Mucosa of stomach (tissue), 1 donor: ENCODE data around the gene AMDHD1.

Experiments
- H3K27me3 ChIP-seq: one replicate; pipeline ENCODE4 v1.7.0; 2013; ENCODE audit warnings: mild to moderate bottlenecking, low read length; ENCODE audit not compliant: control insufficient read depth, insufficient read depth
- H3K36me3 ChIP-seq: one replicate; pipeline ENCODE4 v1.7.0; 2013; ENCODE audit warnings: low read length; ENCODE audit not compliant: control insufficient read depth, insufficient read depth
- H3K4me1 ChIP-seq: one replicate; pipeline ENCODE4 v1.7.0; 2013; ENCODE audit warnings: mild to moderate bottlenecking, low read length; ENCODE audit not compliant: control insufficient read depth, insufficient read depth
- H3K4me3 ChIP-seq: one replicate; pipeline ENCODE4 v1.7.0; 2013; ENCODE audit warnings: low read length
- H3K9ac ChIP-seq: one replicate; pipeline ENCODE4 v1.7.0; 2013; ENCODE audit warnings: mild to moderate bottlenecking, low read length, moderate library complexity
- H3K9me3 ChIP-seq: one replicate; pipeline ENCODE4 v1.7.0; 2013; ENCODE audit warnings: mild to moderate bottlenecking, low read length, moderate library complexity; ENCODE audit not compliant: control insufficient read depth
- donor health status: Pancreatic carcinoma.

Gene AMDHD1

GRCh38 chr12:95944108-95944704 is 1.1 kb downstream of the AMDHD1 start:
- Histone ChIP-seq H3K27me3 (peaks cover 5% of the 10 kb centered on the region), H3K4me3 (no peak overlapping the region), H3K9ac (no peak overlapping the region), H3K36me3 (no peaks in the 10 kb centered on the region), H3K4me1 (peaks cover 9% of the 10 kb centered on the region), H3K9me3 (no peaks in the 10 kb centered on the region)

DNA sequence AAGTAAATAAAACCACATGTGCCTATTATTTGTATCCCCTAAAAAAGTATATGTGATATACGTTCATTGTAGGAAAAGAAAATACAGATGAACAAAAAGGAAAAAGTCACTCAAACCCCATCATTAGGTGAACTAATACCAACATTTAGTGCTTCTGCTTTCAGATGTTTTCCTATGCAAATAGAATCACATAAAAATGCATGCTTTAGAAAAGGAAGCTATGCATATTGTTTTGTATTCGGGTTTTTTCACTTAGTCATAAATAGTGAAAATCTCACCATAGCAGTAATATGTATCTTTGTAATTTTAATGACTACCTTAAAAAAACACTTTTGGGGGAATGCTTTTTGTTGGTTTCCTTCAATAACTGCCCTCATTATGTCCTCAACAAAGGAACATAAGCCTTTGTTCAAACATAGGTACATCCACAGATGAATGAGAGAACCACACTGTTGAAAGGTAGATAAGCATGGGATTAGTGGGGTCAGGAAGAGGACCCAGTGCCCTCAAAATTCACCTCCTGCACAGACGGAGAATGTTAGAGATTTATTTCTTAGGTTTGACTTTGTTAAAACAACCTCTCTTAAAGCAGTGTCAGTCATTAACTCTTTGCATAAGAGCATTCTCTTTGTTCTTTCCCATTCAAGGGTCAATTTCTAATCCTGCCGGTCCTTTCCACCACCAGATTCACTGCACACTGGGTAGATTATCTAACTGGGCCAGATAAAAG is 6.5 kb downstream of the AMDHD1 start:
- Histone ChIP-seq H3K4me3 (no peak overlapping the region), H3K9ac (no peak overlapping the region), H3K27me3 (no peaks in the 10 kb centered on the region), H3K4me1 (no peaks in the 10 kb centered on the region), H3K36me3 (no peaks in the 10 kb centered on the region), H3K9me3 (no peaks in the 10 kb centered on the region)

GRCh38 chr12:95951515-95951914 is 8.4 kb downstream of the AMDHD1 start:
- H3K27me3 ChIP-seq: no peaks in the 10 kb centered on the region
- no peaks in the 10 kb centered on the region for H3K9me3 ChIP-seq
- H3K4me1 ChIP-seq: no peaks in the 10 kb centered on the region
- no peak overlapping the region for H3K4me3 ChIP-seq
- H3K36me3 ChIP-seq: no peaks in the 10 kb centered on the region
- H3K9ac ChIP-seq: no peak overlapping the region

DNA sequence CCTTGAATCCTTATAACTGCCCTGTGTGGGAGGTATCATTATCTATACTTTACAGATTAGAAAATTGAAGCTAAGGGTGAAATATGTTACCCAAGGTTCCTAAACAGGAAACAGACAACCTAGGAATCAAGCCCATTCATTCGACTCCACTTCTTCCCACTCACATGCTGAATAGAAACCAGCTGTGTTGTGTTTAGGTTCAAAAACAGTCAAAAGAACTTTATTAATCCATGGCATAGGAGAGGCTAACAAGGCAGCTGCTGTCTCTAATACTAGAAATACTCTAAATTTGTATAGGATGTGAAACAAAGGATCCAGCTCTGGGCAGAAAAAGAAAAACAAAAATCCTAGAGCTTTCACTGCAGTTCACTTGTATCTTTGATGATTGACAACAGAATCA is 9.9 kb downstream of the AMDHD1 start:
- H3K27me3 ChIP-seq: no peaks in the 10 kb centered on the region
- no peak overlapping the region for H3K9ac ChIP-seq
- no peak overlapping the region for H3K4me3 ChIP-seq
- H3K4me1 ChIP-seq: no peaks in the 10 kb centered on the region
- no peaks in the 10 kb centered on the region for H3K36me3 ChIP-seq
- no peaks in the 10 kb centered on the region for H3K9me3 ChIP-seq

- Histone ChIP-seq H3K4me1 (no peaks in the 10 kb centered on the region), H3K9me3 (no peaks in the 10 kb centered on the region), H3K36me3 (no peaks in the 10 kb centered on the region), H3K27me3 (no peaks in the 10 kb centered on the region), H3K4me3 (no peak overlapping the region), H3K9ac (no peak overlapping the region)
Measured at GRCh38 chr12:95955549-95956159, 12.5 kb downstream of the AMDHD1 start.

- no peaks in the 10 kb centered on the region for H3K36me3 ChIP-seq
- H3K9me3 ChIP-seq: no peaks in the 10 kb centered on the region
- H3K4me1 ChIP-seq: no peaks in the 10 kb centered on the region
- no peak overlapping the region for H3K9ac ChIP-seq
- H3K27me3 ChIP-seq: no peaks in the 10 kb centered on the region
- no peak overlapping the region for H3K4me3 ChIP-seq
Measured at GRCh38 chr12:95956557-95957145, 13.5 kb downstream of the AMDHD1 start.

- Histone ChIP-seq H3K4me1 (no peaks in the 10 kb centered on the region), H3K36me3 (no peaks in the 10 kb centered on the region), H3K9ac (no peak overlapping the region), H3K27me3 (no peaks in the 10 kb centered on the region), H3K9me3 (no peaks in the 10 kb centered on the region), H3K4me3 (no peak overlapping the region)
Measured at GRCh38 chr12:95959107-95959506, 16.0 kb downstream of the AMDHD1 start.

GRCh38 chr12:95960241-95960640 is 17.1 kb downstream of the AMDHD1 start:
- Histone ChIP-seq H3K9ac (no peak overlapping the region), H3K9me3 (no peaks in the 10 kb centered on the region), H3K4me3 (no peak overlapping the region), H3K36me3 (no peaks in the 10 kb centered on the region), H3K27me3 (no peaks in the 10 kb centered on the region), H3K4me1 (no peaks in the 10 kb centered on the region)

DNA sequence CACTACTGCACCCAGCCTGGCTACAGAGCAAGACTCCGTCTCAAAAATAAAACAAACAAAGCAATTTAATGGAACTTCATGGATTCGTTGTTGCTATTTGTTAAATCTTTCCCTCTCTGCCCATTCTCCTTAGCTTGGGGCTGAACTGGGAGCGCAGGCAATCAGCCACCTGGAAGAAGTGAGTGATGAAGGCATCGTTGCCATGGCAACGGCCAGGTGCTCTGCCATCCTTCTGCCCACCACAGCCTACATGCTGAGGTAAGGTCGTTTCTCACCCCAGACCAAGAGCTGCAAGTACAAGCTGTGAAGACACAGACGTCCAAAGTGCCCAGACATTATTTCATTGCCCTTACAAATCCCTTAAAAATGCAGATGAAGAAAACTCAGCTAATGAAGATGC is 19.1 kb downstream of the AMDHD1 start:
- no peak overlapping the region for H3K4me3 ChIP-seq
- H3K9ac ChIP-seq: no peak overlapping the region
- no peaks in the 10 kb centered on the region for H3K36me3 ChIP-seq
- H3K4me1 ChIP-seq: no peaks in the 10 kb centered on the region
- no peaks in the 10 kb centered on the region for H3K27me3 ChIP-seq
- no peaks in the 10 kb centered on the region for H3K9me3 ChIP-seq

DNA sequence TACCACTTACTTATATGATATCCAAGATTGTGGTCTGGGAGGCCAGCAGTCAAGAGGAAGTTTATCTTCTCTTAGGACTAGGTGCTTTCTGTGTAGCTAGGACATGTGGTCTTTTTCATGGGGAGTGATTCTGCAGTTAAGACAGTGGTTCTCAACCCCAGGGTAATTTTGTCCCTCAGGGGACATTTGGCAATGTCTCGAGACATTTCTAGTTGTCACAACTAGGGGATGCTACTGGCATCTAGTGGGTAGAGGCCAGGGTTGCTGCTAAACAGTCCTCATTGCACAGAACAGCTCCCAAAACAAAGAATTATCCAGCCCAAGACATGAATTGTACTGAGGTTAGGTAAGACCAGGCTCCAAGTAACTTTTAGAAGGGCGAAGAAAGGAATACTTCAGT is 20.0 kb downstream of the AMDHD1 start:
- Histone ChIP-seq H3K4me3 (no peak overlapping the region), H3K36me3 (no peaks in the 10 kb centered on the region), H3K27me3 (no peaks in the 10 kb centered on the region)

DNA sequence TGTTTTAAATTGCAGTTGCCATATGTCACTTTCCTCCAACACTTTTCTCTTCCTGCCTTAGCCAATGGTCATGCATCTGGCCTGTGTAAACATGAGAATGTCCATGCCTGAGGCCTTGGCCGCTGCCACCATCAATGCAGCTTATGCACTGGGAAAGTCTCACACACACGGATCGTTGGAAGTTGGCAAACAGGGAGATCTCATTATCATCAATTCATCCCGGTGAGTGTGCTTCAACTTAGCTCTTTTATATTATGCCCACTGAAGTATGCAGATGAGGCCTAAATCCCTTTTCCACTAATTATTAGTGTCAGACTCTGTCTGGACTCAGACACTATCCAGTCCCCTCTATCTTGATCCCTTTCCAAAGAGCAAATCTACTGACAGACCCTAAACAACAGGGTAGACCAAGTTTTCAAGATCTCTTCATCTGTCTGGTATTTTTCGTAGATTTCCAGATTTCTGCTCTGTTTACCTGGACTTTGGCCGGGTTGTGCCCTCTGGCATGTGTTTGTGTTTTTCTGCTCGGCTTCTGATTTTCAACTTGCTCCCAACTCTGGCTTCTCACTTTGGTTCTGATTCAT is 23.2 kb downstream of the AMDHD1 start:
- Histone ChIP-seq H3K9ac (no peak overlapping the region), H3K4me1 (no peaks in the 10 kb centered on the region), H3K36me3 (no peaks in the 10 kb centered on the region), H3K9me3 (no peaks in the 10 kb centered on the region), H3K4me3 (no peak overlapping the region), H3K27me3 (no peaks in the 10 kb centered on the region)

More for the DNA sequence above, 20.0 kb downstream of the AMDHD1 start:
- Histone ChIP-seq H3K9me3 (no peaks in the 10 kb centered on the region), H3K4me1 (no peaks in the 10 kb centered on the region), H3K9ac (no peak overlapping the region)

- Histone ChIP-seq H3K36me3 (no peaks in the 10 kb centered on the region), H3K4me1 (no peaks in the 10 kb centered on the region), H3K4me3 (no peak overlapping the region), H3K27me3 (no peaks in the 10 kb centered on the region), H3K9ac (no peak overlapping the region), H3K9me3 (no peaks in the 10 kb centered on the region)
Measured at GRCh38 chr12:95967301-95967700, 24.2 kb downstream of the AMDHD1 start.
